KG1 (cell line): Measurements from ENCODE around the gene STPG3.

Experiments
- DNase-seq: peaks from one replicate; lab custom pipeline; 2025; lab: John Stamatoyannopoulos, UW

STPG3 gene

GRCh38 chr9:137279741-137280473 is 28.8 kb downstream of the STPG3 start:
- DNase-seq: no peak

GRCh38 chr9:137280474-137281344 is 29.6 kb downstream of the STPG3 start:
- DNase-seq: no peak

- DNase-seq: no peak
These were observed 30.4 kb downstream of the STPG3 start for GRCh38 chr9:137281345-137282116.

GRCh38 chr9:137286975-137287383 is 35.9 kb downstream of the STPG3 start:
- DNase-seq: no peak

GRCh38 chr9:137293094-137293481 is 42.0 kb downstream of the STPG3 start:
- DNase-seq: no peak

- DNase-seq: no peak
These were observed 42.5 kb downstream of the STPG3 start for GRCh38 chr9:137293482-137294090.

GRCh38 chr9:137294091-137294680 is 43.1 kb downstream of the STPG3 start:
- DNase-seq: no peak

- DNase-seq: no peak
These were observed 43.7 kb downstream of the STPG3 start for GRCh38 chr9:137294681-137295237.

GRCh38 chr9:137295238-137295811 is 44.2 kb downstream of the STPG3 start:
- no peak for DNase-seq

- no peak for DNase-seq
These were observed 45.0 kb downstream of the STPG3 start for GRCh38 chr9:137295849-137296669.

GRCh38 chr9:137296670-137297664 is 45.9 kb downstream of the STPG3 start:
- no peak for DNase-seq

GRCh38 chr9:137297966-137298365 is 46.9 kb downstream of the STPG3 start:
- DNase-seq: no peak

- no peak for DNase-seq
These were observed 47.5 kb downstream of the STPG3 start for GRCh38 chr9:137298401-137299202.

- DNase-seq: no peak
These were observed 48.1 kb downstream of the STPG3 start for GRCh38 chr9:137299203-137299565.

GRCh38 chr9:137299938-137300337 is 48.9 kb downstream of the STPG3 start:
- no peak for DNase-seq

GRCh38 chr9:137300567-137301080 is 49.5 kb downstream of the STPG3 start:
- no peak for DNase-seq

- DNase-seq: no peak
These were observed 50.2 kb downstream of the STPG3 start for GRCh38 chr9:137301081-137301947.
